GM12878 (cell line): Measurements from ENCODE around the gene CACNA2D1. TPM values are rescaled to one million over a fixed set of nuclear protein-coding genes. Genes with fewer than 3 reads are reported as not detected.

Experiments used
- ATAC-seq: fragments of 200-7000 bp; cut with Tn5 transposase; 3 replicates; pipeline ENCODE4 v1.9.1; 2020; ENCODE audit warnings: mild to moderate bottlenecking, moderate library complexity
- BruUV-seq: library from RNA; stranded (reverse); fragments of 400-500 nt; replicated peaks from 2 replicates; lab custom pipeline; 2021; lab: Mats Ljungman, UMichigan
- CTCF ChIA-PET: fragments of 300-600 bp; sonication (Branson Sonifier 250); formaldehyde crosslinking; extraction: SDS; loops from one replicate; lab custom pipeline; 2021; ENCODE audit warnings: inconsistent platforms; lab: Yijun Ruan, JAX
- POLR2A ChIA-PET: fragments of 350-600 bp; formaldehyde crosslinking; extraction: SDS; loops from one replicate; lab custom pipeline; 2021; ENCODE audit warnings: inconsistent platforms; lab: Charles Lee
- RAD21 ChIA-PET: fragments of 300-600 bp; sonication (Branson Sonifier 250); formaldehyde crosslinking; loops from one replicate; lab custom pipeline; 2023; ENCODE audit warnings: antibody characterized with exemption; ENCODE audit not compliant: unreplicated experiment; lab: Charles Lee
- SMC1A ChIA-PET: fragments of 300-600 bp; sonication (Branson Sonifier 250); formaldehyde crosslinking; loops from one replicate; lab custom pipeline; 2023; ENCODE audit not compliant: unreplicated experiment, uncharacterized antibody; lab: Charles Lee
- DNase-seq: peaks from one replicate; pipeline ENCODE4 v3.0.0-alpha.2; 2011; ENCODE audit warnings: low read depth, low spot score
- FAIRE-seq: peaks from 3 replicates; lab custom pipeline; 2011; peaks lifted over from hg19 to GRCh38; lab: Jason Lieb, UNC
- H2AFZ ChIP-seq: 2 replicates; pipeline ENCODE4 v1.6.0; 2011; ENCODE audit warnings: low read depth, low read length, control low read depth; ENCODE audit not compliant: control insufficient read depth
- H3K27ac ChIP-seq: 2 replicates; pipeline ENCODE4 v1.5.1; 2011; ENCODE audit warnings: control low read depth; ENCODE audit not compliant: control insufficient read depth, insufficient read depth
- H3K27me3 ChIP-seq, 2 experiments: replicated peaks in 1 of 2; 2 replicates each; pipeline versions ENCODE4 v1.6.0 to v1.6.1; 2011; ENCODE audit warnings: low read length in 1 of 2; ENCODE audit not compliant: control insufficient read depth in 2 of 2, insufficient read depth in 2 of 2
- H3K36me3 ChIP-seq, 2 experiments: 2 replicates each; pipeline ENCODE4 v1.5.1; 2011; ENCODE audit warnings: low read length in 1 of 2; ENCODE audit not compliant: control insufficient read depth in 2 of 2, insufficient read depth in 2 of 2
- H3K4me1 ChIP-seq: 2 replicates; pipeline ENCODE4 v1.6.1; 2011; ENCODE audit warnings: mild to moderate bottlenecking, low read length, moderate library complexity, mixed read lengths; ENCODE audit not compliant: control insufficient read depth, insufficient read depth
- H3K4me2 ChIP-seq: 2 replicates; pipeline ENCODE4 v1.6.0; 2011; ENCODE audit warnings: control low read depth; ENCODE audit not compliant: control insufficient read depth, insufficient read depth
- H3K4me3 ChIP-seq: fragments of 200-600 bp; sonication (generic); 2 replicates; pipeline ENCODE4 v1.5.1; 2016
- H3K79me2 ChIP-seq: 2 replicates; pipeline ENCODE4 v1.6.0; 2011; ENCODE audit warnings: low read length; ENCODE audit not compliant: control insufficient read depth, insufficient read depth
- H3K9ac ChIP-seq: 2 replicates; pipeline ENCODE4 v1.8.0; 2011; ENCODE audit warnings: low read length, control low read depth, mixed read lengths; ENCODE audit not compliant: control insufficient read depth, insufficient read depth
- H3K9me3 ChIP-seq: replicated peaks from 3 replicates; pipeline ENCODE4 v1.5.1; 2011; ENCODE audit warnings: mild to moderate bottlenecking, low read length; ENCODE audit not compliant: control insufficient read depth, insufficient read depth
- H4K20me1 ChIP-seq: 2 replicates; pipeline ENCODE4 v1.6.0; 2011; ENCODE audit not compliant: control insufficient read depth, insufficient read depth
- BACH1 ChIP-seq: fragments of 450-650 bp; IDR thresholded peaks from 2 replicates; pipeline ENCODE4 v1.6.1; 2017; ENCODE audit warnings: mild to moderate bottlenecking, borderline replicate concordance
- CHD4 ChIP-seq: fragments of 200-600 bp; sonication (generic); IDR thresholded peaks from 2 replicates; pipeline ENCODE4 v1.6.1; 2016; ENCODE audit warnings: mild to moderate bottlenecking
- GABPA ChIP-seq: IDR thresholded peaks from 2 replicates; pipeline ENCODE4 v1.6.1; 2014; ENCODE audit warnings: antibody characterized with exemption, low read depth, mild to moderate bottlenecking, inconsistent platforms
- NFIC ChIP-seq: IDR thresholded peaks from 2 replicates; pipeline ENCODE4 v1.6.1; 2012; ENCODE audit warnings: low read depth, mild to moderate bottlenecking, inconsistent platforms, low read length, moderate library complexity
- NRF1 ChIP-seq: conservative IDR thresholded peaks from 2 replicates; pipeline ENCODE4 v1.6.1; 2011; ENCODE audit warnings: mild to moderate bottlenecking, low read depth, low read length, improper control_type of control experiment
- PAX8 ChIP-seq: fragments of 450-650 bp; IDR thresholded peaks from 2 replicates; pipeline ENCODE4 v1.6.1; 2017; ENCODE audit warnings: mild to moderate bottlenecking, moderate library complexity
- STAT1 ChIP-seq: fragments of 450-650 bp; conservative IDR thresholded peaks from 2 replicates; pipeline ENCODE4 v1.6.1; 2014; ENCODE audit warnings: antibody characterized with exemption, mild to moderate bottlenecking
- USF1 ChIP-seq: IDR thresholded peaks from 2 replicates; pipeline ENCODE4 v1.6.1; 2011; ENCODE audit warnings: borderline replicate concordance, low read depth, mild to moderate bottlenecking, moderate library complexity, mixed read lengths, low read length; ENCODE audit not compliant: insufficient read depth; ENCODE audit errors: extremely low read length
- WGBS: methylation state at CpG from one replicate; pipeline ENCODE4 v1.1.6; 2016; ENCODE audit warnings: low lambda C conversion rate; ENCODE audit not compliant: insufficient replicate concordance, insufficient coverage; ENCODE audit errors: missing lambda C conversion rate; 5-methylcytosine and 5-hydroxymethylcytosine counted together
- in situ Hi-C: fragments of 300-500 bp; cut with MboI; formaldehyde crosslinking; loops from 9 replicates; pipeline ENCODE4 v1.14.3; 2018; ENCODE audit warnings: mixed read lengths
- intact Hi-C: fragments of 100-400 bp; cut with micrococcal nuclease; formaldehyde crosslinking; loops from one replicate; pipeline ENCODE4 v1.14.2; 2022; ENCODE audit not compliant: unreplicated experiment
- polyA plus RNA-seq, 11 experiments: library from polyadenylated mRNA; depleted of rRNA in 4 of 11; unstranded in 6 of 11; stranded (reverse) in 5 of 11; fragments of >200 nt; fragmentation: Nextera tagmentation in 4 of 11; fragmentation: Illumina TruSeq in 1 of 11; extraction: Ambion mirVana in 4 of 11; extraction: Trizol in 1 of 11; gene quantifications; 1 replicate in 1 of 11; 2 replicates in 10 of 11; pipeline versions ENCODE4 v1.2.1 to v1.2.3, GENCODE V29; 2011 to 2016; ENCODE audit warnings: inconsistent platforms in 2 of 11, missing spikeins in 2 of 11, low read depth in 1 of 11
- total RNA-seq, 4 experiments: library from RNA; depleted of rRNA in 3 of 4; stranded (reverse); fragments of >200 nt in 3 of 4; fragmentation: Illumina TruSeq in 1 of 4; extraction: Trizol in 1 of 4; gene quantifications; 2 replicates each; pipeline versions ENCODE4 v1.2.1 to v1.2.3, GENCODE V29; 2013 to 2021

Gene CACNA2D1
- total and polyA plus RNA-seq, 10 of the 15 experiments (the other 5 are each of a cell fraction or from before 2014, with no cell fraction given): 0.14 to 14.8 (median 0.97) TPM

DNA sequence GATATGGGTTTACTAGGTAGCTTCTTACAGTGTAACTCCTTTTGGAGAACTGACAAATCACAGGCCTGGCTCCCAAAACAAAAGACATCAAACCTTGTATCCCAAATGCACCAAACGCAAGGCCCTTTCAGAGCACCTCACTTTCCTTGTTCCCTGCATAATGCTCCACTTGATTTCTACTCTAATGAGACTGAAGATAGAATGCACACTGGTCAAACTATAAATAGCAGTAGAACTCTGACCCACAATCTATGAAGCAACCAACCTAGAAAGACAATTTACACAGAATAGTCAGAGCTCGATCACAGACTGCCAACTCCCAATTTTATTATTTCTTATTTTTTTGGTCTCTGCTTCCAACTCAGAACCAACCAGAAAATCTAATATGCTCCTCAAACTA is 214.4 kb downstream of the CACNA2D1 start:
- Histone ChIP-seq H3K27ac (no peak overlapping the region), H4K20me1 (no peaks in the 10 kb centered on the region), H3K4me3 (no peak overlapping the region), H3K79me2 (no peaks in the 10 kb centered on the region), H3K4me2 (no peak overlapping the region), H3K36me3 (no peaks in the 10 kb centered on the region), H3K4me1 (no peaks in the 10 kb centered on the region), H2AFZ (no peak overlapping the region), H3K9ac (no peak overlapping the region), H3K27me3 (no peaks in the 10 kb centered on the region), H3K9me3 (no peaks in the 10 kb centered on the region)
- FAIRE-seq (no peak), ATAC-seq (no peak), DNase-seq (no peak)
- TF ChIP-seq BACH1 (no peak), USF1 (no peak), NFIC (no peak), GABPA (no peak), CHD4 (no peak), STAT1 (no peak), PAX8 (no peak), NRF1 (no peak)
- ChIA-PET SMC1A (interaction anchor here (0.7 to 7.9 kb wide), 32 partner anchors 8 to 728 kb away, joined by 3 to 79 read pairs (median 4); no protein-coding TSS in a partner anchor), RAD21 (interaction anchor here (0.6 to 2.3 kb wide), 10 partner anchors 10 to 336 kb away, joined by 3 to 10 read pairs (median 5); no protein-coding TSS in a partner anchor), POLR2A (interaction anchor here (1.1 kb wide), 1 partner anchor 13 kb away, joined by 5 read pairs; no protein-coding TSS in a partner anchor), CTCF (interaction anchor here (0.8 to 2.1 kb wide), 8 partner anchors 12 to 342 kb away, joined by 3 to 7 read pairs (median 4); no protein-coding TSS in a partner anchor)
- intact Hi-C loops: no loop called here
- in situ Hi-C loops: loop anchor here (10.0 to 25.0 kb wide), 3 partner anchors 346 to 742 kb away; no protein-coding TSS in a partner anchor
- 61% methylated on average over 2 of the region's 2 CpGs for WGBS
- BruUV-seq: no TSS peak
